ENCODE results near the gene CCDC88C. TPM values are rescaled to one million over a fixed set of nuclear protein-coding genes. Genes with fewer than 3 reads are reported as not detected.

Gene CCDC88C
- total RNA-seq, 1 experiment from 2014 or later: 64.8 TPM

DNA sequence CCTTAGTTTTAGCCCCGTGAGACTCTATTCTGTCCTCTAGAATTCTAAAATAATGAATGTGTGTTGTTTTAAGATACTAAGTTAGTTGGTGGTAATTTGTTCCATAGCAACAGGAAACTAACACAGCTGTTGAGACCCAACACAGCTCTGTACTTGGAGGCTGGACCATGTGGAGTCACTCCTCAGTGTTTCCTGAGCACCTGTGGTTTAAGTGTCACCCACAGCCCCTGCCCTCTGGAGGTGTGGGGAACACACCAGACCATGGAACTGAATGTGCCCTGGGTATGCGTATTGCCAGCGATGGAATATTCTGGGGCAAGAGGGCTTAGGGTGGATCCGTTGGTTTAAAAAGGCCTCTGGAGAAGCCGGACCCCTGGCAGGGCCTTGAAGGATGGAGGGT, 156.5 kb downstream of the CCDC88C start:
- H3K9me3 Mint-ChIP-seq: peaks cover 7% of the 10 kb centered on the region

DNA sequence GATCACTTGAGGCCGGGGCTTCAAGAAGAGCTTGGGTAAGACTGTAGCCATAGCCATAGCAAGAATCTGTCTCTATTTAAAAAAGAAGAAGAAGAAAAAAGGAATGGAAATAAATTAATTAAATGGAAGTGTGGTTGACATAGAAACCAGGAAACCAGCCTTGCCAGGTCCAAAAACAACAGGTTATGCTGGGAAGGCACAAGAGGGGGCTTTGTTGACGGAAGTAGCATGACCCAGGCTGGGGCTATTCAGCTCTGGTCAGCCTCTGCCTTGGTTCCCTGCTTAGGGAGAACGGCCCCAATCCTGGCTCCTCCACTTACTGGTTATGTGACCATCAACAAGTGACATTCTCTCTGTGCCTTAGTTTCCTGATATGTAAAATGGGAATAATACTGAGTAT, 158.7 kb downstream of the CCDC88C start:
- ChIA-PET CTCF (no interaction called here), POLR2A (no interaction called here)
- Mint-ChIP-seq H3K36me3 (no peaks in the 10 kb centered on the region), H3K4me1 (peaks cover 13% of the 10 kb centered on the region), H3K27ac (no peak overlapping the region), H3K4me3 (no peak overlapping the region), H3K27me3 (ENCODE audit: low read depth) (peaks cover 33% of the 10 kb centered on the region), H3K9me3 (peaks cover 7% of the 10 kb centered on the region)
- DNase-seq (ENCODE audit: low spot score) (no peak), ATAC-seq (no peak)
- TF ChIP-seq, protein P1, sequence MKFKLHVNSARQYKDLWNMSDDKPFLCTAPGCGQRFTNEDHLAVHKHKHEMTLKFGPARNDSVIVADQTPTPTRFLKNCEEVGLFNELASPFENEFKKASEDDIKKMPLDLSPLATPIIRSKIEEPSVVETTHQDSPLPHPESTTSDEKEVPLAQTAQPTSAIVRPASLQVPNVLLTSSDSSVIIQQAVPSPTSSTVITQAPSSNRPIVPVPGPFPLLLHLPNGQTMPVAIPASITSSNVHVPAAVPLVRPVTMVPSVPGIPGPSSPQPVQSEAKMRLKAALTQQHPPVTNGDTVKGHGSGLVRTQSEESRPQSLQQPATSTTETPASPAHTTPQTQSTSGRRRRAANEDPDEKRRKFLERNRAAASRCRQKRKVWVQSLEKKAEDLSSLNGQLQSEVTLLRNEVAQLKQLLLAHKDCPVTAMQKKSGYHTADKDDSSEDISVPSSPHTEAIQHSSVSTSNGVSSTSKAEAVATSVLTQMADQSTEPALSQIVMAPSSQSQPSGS (CRISPR knock-in tag; IDR thresholded peaks at IDR 0.05; ENCODE audit: borderline replicate concordance, low read depth): no peak
- no peak for TF ChIP-seq NR2C2 (CRISPR knock-in tag; IDR thresholded peaks at IDR 0.05)
- TF ChIP-seq, protein P2, sequence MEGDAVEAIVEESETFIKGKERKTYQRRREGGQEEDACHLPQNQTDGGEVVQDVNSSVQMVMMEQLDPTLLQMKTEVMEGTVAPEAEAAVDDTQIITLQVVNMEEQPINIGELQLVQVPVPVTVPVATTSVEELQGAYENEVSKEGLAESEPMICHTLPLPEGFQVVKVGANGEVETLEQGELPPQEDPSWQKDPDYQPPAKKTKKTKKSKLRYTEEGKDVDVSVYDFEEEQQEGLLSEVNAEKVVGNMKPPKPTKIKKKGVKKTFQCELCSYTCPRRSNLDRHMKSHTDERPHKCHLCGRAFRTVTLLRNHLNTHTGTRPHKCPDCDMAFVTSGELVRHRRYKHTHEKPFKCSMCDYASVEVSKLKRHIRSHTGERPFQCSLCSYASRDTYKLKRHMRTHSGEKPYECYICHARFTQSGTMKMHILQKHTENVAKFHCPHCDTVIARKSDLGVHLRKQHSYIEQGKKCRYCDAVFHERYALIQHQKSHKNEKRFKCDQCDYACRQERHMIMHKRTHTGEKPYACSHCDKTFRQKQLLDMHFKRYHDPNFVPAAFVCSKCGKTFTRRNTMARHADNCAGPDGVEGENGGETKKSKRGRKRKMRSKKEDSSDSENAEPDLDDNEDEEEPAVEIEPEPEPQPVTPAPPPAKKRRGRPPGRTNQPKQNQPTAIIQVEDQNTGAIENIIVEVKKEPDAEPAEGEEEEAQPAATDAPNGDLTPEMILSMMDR (IDR thresholded peaks at IDR 0.05): no peak
- TF ChIP-seq, protein P3, sequence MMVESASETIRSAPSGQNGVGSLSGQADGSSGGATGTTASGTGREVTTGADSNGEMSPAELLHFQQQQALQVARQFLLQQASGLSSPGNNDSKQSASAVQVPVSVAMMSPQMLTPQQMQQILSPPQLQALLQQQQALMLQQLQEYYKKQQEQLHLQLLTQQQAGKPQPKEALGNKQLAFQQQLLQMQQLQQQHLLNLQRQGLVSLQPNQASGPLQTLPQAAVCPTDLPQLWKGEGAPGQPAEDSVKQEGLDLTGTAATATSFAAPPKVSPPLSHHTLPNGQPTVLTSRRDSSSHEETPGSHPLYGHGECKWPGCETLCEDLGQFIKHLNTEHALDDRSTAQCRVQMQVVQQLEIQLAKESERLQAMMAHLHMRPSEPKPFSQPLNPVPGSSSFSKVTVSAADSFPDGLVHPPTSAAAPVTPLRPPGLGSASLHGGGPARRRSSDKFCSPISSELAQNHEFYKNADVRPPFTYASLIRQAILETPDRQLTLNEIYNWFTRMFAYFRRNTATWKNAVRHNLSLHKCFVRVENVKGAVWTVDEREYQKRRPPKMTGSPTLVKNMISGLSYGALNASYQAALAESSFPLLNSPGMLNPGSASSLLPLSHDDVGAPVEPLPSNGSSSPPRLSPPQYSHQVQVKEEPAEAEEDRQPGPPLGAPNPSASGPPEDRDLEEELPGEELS (CRISPR knock-in tag; IDR thresholded peaks at IDR 0.05): no peak
- TF ChIP-seq, protein P4, sequence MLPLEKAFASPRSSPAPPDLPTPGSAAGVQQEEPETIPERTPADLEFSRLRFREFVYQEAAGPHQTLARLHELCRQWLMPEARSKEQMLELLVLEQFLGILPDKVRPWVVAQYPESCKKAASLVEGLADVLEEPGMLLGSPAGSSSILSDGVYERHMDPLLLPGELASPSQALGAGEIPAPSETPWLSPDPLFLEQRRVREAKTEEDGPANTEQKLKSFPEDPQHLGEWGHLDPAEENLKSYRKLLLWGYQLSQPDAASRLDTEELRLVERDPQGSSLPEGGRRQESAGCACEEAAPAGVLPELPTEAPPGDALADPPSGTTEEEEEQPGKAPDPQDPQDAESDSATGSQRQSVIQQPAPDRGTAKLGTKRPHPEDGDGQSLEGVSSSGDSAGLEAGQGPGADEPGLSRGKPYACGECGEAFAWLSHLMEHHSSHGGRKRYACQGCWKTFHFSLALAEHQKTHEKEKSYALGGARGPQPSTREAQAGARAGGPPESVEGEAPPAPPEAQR (CRISPR knock-in tag; IDR thresholded peaks at IDR 0.05): no peak

More for the DNA sequence above, 156.5 kb downstream of the CCDC88C start:
- CTCF ChIA-PET: no interaction called here
- Mint-ChIP-seq H3K4me1 (peaks cover 19% of the 10 kb centered on the region), H3K27ac (no peak overlapping the region), H3K4me3 (no peak overlapping the region), H3K27me3 (ENCODE audit: low read depth) (peaks cover 37% of the 10 kb centered on the region), H3K36me3 (no peaks in the 10 kb centered on the region)
- DNase-seq (ENCODE audit: low spot score) (no peak), ATAC-seq (no peak)
- TF ChIP-seq JAZF1 (CRISPR knock-in tag; IDR thresholded peaks at IDR 0.05) (no peak), FOXP1 (CRISPR knock-in tag; IDR thresholded peaks at IDR 0.05; ENCODE audit: borderline replicate concordance) (no peak), ZNF416 (CRISPR knock-in tag; IDR thresholded peaks at IDR 0.05) (no peak), ATF1 (CRISPR knock-in tag; IDR thresholded peaks at IDR 0.05) (no peak), EMX1 (CRISPR knock-in tag; IDR thresholded peaks at IDR 0.05) (no peak), GTF2I (CRISPR knock-in tag; conservative IDR thresholded peaks at IDR 0.05) (no peak), ZNF317 (CRISPR knock-in tag; IDR thresholded peaks at IDR 0.05; ENCODE audit: borderline replicate concordance, low read depth) (no peak), SMAD3 (CRISPR knock-in tag; IDR thresholded peaks at IDR 0.05; ENCODE audit: borderline replicate concordance) (no peak), NR2C2 (CRISPR knock-in tag; IDR thresholded peaks at IDR 0.05) (no peak), MXD4 (CRISPR knock-in tag; IDR thresholded peaks at IDR 0.05; ENCODE audit: borderline replicate concordance) (no peak), TP53 (CRISPR knock-in tag; IDR thresholded peaks at IDR 0.05) (no peak), RELA (CRISPR knock-in tag; IDR thresholded peaks at IDR 0.05; ENCODE audit: borderline replicate concordance) (no peak), ZNF219 (CRISPR knock-in tag; IDR thresholded peaks at IDR 0.05; ENCODE audit: borderline replicate concordance) (no peak), ZNF423 (CRISPR knock-in tag; IDR thresholded peaks at IDR 0.05) (no peak)
- TF ChIP-seq, protein P5, sequence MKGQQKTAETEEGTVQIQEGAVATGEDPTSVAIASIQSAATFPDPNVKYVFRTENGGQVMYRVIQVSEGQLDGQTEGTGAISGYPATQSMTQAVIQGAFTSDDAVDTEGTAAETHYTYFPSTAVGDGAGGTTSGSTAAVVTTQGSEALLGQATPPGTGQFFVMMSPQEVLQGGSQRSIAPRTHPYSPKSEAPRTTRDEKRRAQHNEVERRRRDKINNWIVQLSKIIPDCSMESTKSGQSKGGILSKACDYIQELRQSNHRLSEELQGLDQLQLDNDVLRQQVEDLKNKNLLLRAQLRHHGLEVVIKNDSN (CRISPR knock-in tag; IDR thresholded peaks at IDR 0.05): no peak
- TF ChIP-seq, protein P1 (CRISPR knock-in tag; IDR thresholded peaks at IDR 0.05; ENCODE audit: borderline replicate concordance, low read depth): no peak
- TF ChIP-seq, protein P6, sequence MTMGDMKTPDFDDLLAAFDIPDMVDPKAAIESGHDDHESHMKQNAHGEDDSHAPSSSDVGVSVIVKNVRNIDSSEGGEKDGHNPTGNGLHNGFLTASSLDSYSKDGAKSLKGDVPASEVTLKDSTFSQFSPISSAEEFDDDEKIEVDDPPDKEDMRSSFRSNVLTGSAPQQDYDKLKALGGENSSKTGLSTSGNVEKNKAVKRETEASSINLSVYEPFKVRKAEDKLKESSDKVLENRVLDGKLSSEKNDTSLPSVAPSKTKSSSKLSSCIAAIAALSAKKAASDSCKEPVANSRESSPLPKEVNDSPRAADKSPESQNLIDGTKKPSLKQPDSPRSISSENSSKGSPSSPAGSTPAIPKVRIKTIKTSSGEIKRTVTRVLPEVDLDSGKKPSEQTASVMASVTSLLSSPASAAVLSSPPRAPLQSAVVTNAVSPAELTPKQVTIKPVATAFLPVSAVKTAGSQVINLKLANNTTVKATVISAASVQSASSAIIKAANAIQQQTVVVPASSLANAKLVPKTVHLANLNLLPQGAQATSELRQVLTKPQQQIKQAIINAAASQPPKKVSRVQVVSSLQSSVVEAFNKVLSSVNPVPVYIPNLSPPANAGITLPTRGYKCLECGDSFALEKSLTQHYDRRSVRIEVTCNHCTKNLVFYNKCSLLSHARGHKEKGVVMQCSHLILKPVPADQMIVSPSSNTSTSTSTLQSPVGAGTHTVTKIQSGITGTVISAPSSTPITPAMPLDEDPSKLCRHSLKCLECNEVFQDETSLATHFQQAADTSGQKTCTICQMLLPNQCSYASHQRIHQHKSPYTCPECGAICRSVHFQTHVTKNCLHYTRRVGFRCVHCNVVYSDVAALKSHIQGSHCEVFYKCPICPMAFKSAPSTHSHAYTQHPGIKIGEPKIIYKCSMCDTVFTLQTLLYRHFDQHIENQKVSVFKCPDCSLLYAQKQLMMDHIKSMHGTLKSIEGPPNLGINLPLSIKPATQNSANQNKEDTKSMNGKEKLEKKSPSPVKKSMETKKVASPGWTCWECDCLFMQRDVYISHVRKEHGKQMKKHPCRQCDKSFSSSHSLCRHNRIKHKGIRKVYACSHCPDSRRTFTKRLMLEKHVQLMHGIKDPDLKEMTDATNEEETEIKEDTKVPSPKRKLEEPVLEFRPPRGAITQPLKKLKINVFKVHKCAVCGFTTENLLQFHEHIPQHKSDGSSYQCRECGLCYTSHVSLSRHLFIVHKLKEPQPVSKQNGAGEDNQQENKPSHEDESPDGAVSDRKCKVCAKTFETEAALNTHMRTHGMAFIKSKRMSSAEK (CRISPR knock-in tag; IDR thresholded peaks at IDR 0.05; ENCODE audit: borderline replicate concordance): no peak
- TF ChIP-seq, protein P7, sequence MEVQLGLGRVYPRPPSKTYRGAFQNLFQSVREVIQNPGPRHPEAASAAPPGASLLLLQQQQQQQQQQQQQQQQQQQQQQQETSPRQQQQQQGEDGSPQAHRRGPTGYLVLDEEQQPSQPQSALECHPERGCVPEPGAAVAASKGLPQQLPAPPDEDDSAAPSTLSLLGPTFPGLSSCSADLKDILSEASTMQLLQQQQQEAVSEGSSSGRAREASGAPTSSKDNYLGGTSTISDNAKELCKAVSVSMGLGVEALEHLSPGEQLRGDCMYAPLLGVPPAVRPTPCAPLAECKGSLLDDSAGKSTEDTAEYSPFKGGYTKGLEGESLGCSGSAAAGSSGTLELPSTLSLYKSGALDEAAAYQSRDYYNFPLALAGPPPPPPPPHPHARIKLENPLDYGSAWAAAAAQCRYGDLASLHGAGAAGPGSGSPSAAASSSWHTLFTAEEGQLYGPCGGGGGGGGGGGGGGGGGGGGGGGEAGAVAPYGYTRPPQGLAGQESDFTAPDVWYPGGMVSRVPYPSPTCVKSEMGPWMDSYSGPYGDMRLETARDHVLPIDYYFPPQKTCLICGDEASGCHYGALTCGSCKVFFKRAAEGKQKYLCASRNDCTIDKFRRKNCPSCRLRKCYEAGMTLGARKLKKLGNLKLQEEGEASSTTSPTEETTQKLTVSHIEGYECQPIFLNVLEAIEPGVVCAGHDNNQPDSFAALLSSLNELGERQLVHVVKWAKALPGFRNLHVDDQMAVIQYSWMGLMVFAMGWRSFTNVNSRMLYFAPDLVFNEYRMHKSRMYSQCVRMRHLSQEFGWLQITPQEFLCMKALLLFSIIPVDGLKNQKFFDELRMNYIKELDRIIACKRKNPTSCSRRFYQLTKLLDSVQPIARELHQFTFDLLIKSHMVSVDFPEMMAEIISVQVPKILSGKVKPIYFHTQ (CRISPR knock-in tag; IDR thresholded peaks at IDR 0.05): no peak
- POLR2A ChIA-PET: no interaction called here
